ENCODE measurements around the gene CXCL3. TPM values are rescaled to one million over a fixed set of nuclear protein-coding genes. Genes with fewer than 3 reads are reported as not detected.

The CXCL3 gene
- polyA plus RNA-seq, 2 donors, result 0.47 to 4.6 TPM

- no peak overlapping the region for H3K4me3 ChIP-seq (ENCODE audit: low read depth in 1 of 2, low read length in 2 of 2)
- no peak overlapping the region for H3K27ac ChIP-seq (ENCODE audit: low read depth in 2 of 2, low read length in 1 of 2)
Measured at GRCh38 chr4:74067586-74067985, 29.1 kb upstream of the CXCL3 start.

DNA sequence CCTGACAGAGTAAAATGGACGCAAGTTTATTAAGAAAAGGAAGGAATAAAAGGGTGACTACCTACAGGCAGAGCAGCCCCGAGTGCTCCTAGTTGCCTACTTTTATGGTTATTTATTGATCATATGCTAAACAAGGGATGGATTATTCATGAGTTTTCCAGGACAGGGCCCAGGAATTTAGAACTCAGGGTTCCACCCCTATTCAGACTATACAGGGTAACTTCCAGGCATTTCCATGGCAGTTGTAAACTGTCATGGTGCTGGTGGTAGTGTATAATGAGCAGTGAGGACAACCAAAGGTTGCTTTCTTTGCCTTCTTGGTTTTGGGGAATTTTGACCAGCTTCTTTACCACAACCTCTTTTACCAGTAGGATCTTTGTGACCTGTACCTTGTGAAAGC lies 27.7 kb upstream of the CXCL3 start:
- H3K4me3 ChIP-seq (ENCODE audit: low read depth in 1 of 2, low read length in 2 of 2), result no peak overlapping the region
- H3K9me3 ChIP-seq (ENCODE audit: control insufficient read depth in 2 of 2, insufficient read depth in 1 of 2, low read depth in 1 of 2, low read length in 1 of 2), result no peaks in the 10 kb centered on the region
- H3K36me3 ChIP-seq (ENCODE audit: control insufficient read depth in 2 of 2, insufficient read depth in 2 of 2, low read length in 1 of 2), result no peaks in the 10 kb centered on the region
- H3K27me3 ChIP-seq (ENCODE audit: control insufficient read depth in 1 of 2, insufficient read depth in 2 of 2, low read length in 2 of 2), result no peaks in the 10 kb centered on the region
- no peak overlapping the region for H3K27ac ChIP-seq (ENCODE audit: low read depth in 2 of 2, low read length in 1 of 2)
- H3K4me1 ChIP-seq (ENCODE audit: control insufficient read depth in 2 of 2, insufficient read depth in 2 of 2, low read length in 1 of 2), result no peaks in the 10 kb centered on the region
- 86 to 94% methylated on average over 2 of the region's 2 CpGs for WGBS, 2 donors

More at GRCh38 chr4:74067586-74067985, 29.1 kb upstream of the CXCL3 start:
- Histone ChIP-seq H3K9me3 (ENCODE audit: control insufficient read depth in 2 of 2, insufficient read depth in 1 of 2, low read depth in 1 of 2, low read length in 1 of 2) (no peaks in the 10 kb centered on the region), H3K4me1 (ENCODE audit: control insufficient read depth in 2 of 2, insufficient read depth in 2 of 2, low read length in 1 of 2) (no peaks in the 10 kb centered on the region), H3K36me3 (ENCODE audit: control insufficient read depth in 2 of 2, insufficient read depth in 2 of 2, low read length in 1 of 2) (no peaks in the 10 kb centered on the region), H3K27me3 (ENCODE audit: control insufficient read depth in 1 of 2, insufficient read depth in 2 of 2, low read length in 2 of 2) (no peaks in the 10 kb centered on the region)

GRCh38 chr4:74065115-74065642 lies 26.7 kb upstream of the CXCL3 start:
- no peaks in the 10 kb centered on the region for H3K27me3 ChIP-seq (ENCODE audit: control insufficient read depth in 1 of 2, insufficient read depth in 2 of 2, low read length in 2 of 2)
- WGBS, 2 donors, result 69 to 76% methylated on average over 6 of the region's 6 CpGs

GRCh38 chr4:74063859-74064258 lies 25.4 kb upstream of the CXCL3 start:
- no peaks in the 10 kb centered on the region for H3K27me3 ChIP-seq (ENCODE audit: control insufficient read depth in 1 of 2, insufficient read depth in 2 of 2, low read length in 2 of 2)
- 47 to 54% methylated on average over 1 of the region's 1 CpG for WGBS, 2 donors
- H3K4me1 ChIP-seq (ENCODE audit: control insufficient read depth in 2 of 2, insufficient read depth in 2 of 2, low read length in 1 of 2), result no peaks in the 10 kb centered on the region
- no peak overlapping the region for H3K4me3 ChIP-seq (ENCODE audit: low read depth in 1 of 2, low read length in 2 of 2)
- H3K9me3 ChIP-seq (ENCODE audit: control insufficient read depth in 2 of 2, insufficient read depth in 1 of 2, low read depth in 1 of 2, low read length in 1 of 2), result no peaks in the 10 kb centered on the region
- H3K27ac ChIP-seq (ENCODE audit: low read depth in 2 of 2, low read length in 1 of 2), result no peak overlapping the region
- no peaks in the 10 kb centered on the region for H3K36me3 ChIP-seq (ENCODE audit: control insufficient read depth in 2 of 2, insufficient read depth in 2 of 2, low read length in 1 of 2)

More at GRCh38 chr4:74065115-74065642, 26.7 kb upstream of the CXCL3 start:
- no peaks in the 10 kb centered on the region for H3K4me1 ChIP-seq (ENCODE audit: control insufficient read depth in 2 of 2, insufficient read depth in 2 of 2, low read length in 1 of 2)
- H3K9me3 ChIP-seq (ENCODE audit: control insufficient read depth in 2 of 2, insufficient read depth in 1 of 2, low read depth in 1 of 2, low read length in 1 of 2), result no peaks in the 10 kb centered on the region
- H3K36me3 ChIP-seq (ENCODE audit: control insufficient read depth in 2 of 2, insufficient read depth in 2 of 2, low read length in 1 of 2), result no peaks in the 10 kb centered on the region
- no peak overlapping the region for H3K4me3 ChIP-seq (ENCODE audit: low read depth in 1 of 2, low read length in 2 of 2)
- no peak overlapping the region for H3K27ac ChIP-seq (ENCODE audit: low read depth in 2 of 2, low read length in 1 of 2)

GRCh38 chr4:74062953-74063352 lies 24.5 kb upstream of the CXCL3 start:
- Histone ChIP-seq H3K27ac (ENCODE audit: low read depth in 2 of 2, low read length in 1 of 2) (no peak overlapping the region), H3K9me3 (ENCODE audit: control insufficient read depth in 2 of 2, insufficient read depth in 1 of 2, low read depth in 1 of 2, low read length in 1 of 2) (no peaks in the 10 kb centered on the region), H3K36me3 (ENCODE audit: control insufficient read depth in 2 of 2, insufficient read depth in 2 of 2, low read length in 1 of 2) (no peaks in the 10 kb centered on the region), H3K27me3 (ENCODE audit: control insufficient read depth in 1 of 2, insufficient read depth in 2 of 2, low read length in 2 of 2) (no peaks in the 10 kb centered on the region), H3K4me3 (ENCODE audit: low read depth in 1 of 2, low read length in 2 of 2) (no peak overlapping the region), H3K4me1 (ENCODE audit: control insufficient read depth in 2 of 2, insufficient read depth in 2 of 2, low read length in 1 of 2) (no peaks in the 10 kb centered on the region)

DNA sequence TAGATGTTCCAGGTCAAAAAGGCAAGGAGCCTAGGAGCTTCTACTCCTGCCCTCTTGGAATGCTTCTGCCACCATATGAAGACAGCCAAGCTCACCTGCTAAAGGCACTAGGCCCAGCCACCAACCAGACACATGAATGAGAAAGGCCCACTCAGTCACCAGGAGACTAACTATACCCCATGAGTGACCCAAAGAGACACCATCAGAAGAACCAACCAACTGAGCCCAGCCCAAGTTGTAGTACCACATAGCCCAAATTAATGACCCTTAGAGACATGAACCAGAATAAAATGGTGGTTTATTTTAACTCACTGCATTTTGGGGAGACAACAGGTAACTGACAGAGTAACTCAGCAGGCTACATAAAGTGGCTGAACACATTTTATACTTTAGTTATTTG lies 22.9 kb upstream of the CXCL3 start:
- Histone ChIP-seq H3K27ac (ENCODE audit: low read depth in 2 of 2, low read length in 1 of 2) (no peak overlapping the region), H3K9me3 (ENCODE audit: control insufficient read depth in 2 of 2, insufficient read depth in 1 of 2, low read depth in 1 of 2, low read length in 1 of 2) (no peaks in the 10 kb centered on the region), H3K4me3 (ENCODE audit: low read depth in 1 of 2, low read length in 2 of 2) (no peak overlapping the region), H3K27me3 (ENCODE audit: control insufficient read depth in 1 of 2, insufficient read depth in 2 of 2, low read length in 2 of 2) (no peaks in the 10 kb centered on the region), H3K36me3 (ENCODE audit: control insufficient read depth in 2 of 2, insufficient read depth in 2 of 2, low read length in 1 of 2) (no peaks in the 10 kb centered on the region), H3K4me1 (ENCODE audit: control insufficient read depth in 2 of 2, insufficient read depth in 2 of 2, low read length in 1 of 2) (no peaks in the 10 kb centered on the region)

DNA sequence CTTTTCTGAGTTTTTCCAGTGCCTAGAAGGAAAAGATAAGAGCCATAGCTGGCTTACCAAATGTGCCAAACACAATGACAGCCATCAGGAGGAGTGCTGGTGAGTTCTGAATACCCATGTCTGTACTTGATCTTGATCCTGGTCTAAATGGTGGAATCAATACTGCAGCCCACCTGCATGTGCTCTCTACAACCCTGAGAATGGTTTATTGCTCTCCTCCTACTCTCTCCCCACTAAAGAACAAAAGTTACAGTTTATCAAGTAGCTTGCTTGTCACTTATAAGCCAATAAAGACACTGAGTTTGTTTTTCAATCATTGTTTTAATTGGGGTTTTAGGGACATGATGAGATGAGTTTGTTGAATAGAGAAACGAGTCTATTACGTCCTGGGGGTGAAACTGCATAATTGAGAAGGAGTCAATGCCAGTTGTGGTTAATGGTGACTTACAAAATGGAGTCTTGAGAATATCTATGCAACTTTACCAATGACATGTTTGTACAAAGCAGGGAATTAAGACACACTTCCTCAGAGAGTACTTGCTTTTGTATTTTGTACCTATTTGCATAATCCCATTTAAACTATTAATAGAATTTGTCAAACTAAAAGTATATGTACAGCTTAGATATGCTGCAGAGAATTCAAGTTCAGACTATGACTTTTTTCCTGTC lies 20.8 kb upstream of the CXCL3 start:
- Histone ChIP-seq H3K4me1 (ENCODE audit: control insufficient read depth in 2 of 2, insufficient read depth in 2 of 2, low read length in 1 of 2) (no peaks in the 10 kb centered on the region), H3K9me3 (ENCODE audit: control insufficient read depth in 2 of 2, insufficient read depth in 1 of 2, low read depth in 1 of 2, low read length in 1 of 2) (no peaks in the 10 kb centered on the region), H3K4me3 (ENCODE audit: low read depth in 1 of 2, low read length in 2 of 2) (no peak overlapping the region), H3K36me3 (ENCODE audit: control insufficient read depth in 2 of 2, insufficient read depth in 2 of 2, low read length in 1 of 2) (no peaks in the 10 kb centered on the region), H3K27me3 (ENCODE audit: control insufficient read depth in 1 of 2, insufficient read depth in 2 of 2, low read length in 2 of 2) (no peaks in the 10 kb centered on the region), H3K27ac (ENCODE audit: low read depth in 2 of 2, low read length in 1 of 2) (no peak overlapping the region)
- WGBS, 2 donors, result 28 to 41% methylated on average over 2 of the region's 2 CpGs

DNA sequence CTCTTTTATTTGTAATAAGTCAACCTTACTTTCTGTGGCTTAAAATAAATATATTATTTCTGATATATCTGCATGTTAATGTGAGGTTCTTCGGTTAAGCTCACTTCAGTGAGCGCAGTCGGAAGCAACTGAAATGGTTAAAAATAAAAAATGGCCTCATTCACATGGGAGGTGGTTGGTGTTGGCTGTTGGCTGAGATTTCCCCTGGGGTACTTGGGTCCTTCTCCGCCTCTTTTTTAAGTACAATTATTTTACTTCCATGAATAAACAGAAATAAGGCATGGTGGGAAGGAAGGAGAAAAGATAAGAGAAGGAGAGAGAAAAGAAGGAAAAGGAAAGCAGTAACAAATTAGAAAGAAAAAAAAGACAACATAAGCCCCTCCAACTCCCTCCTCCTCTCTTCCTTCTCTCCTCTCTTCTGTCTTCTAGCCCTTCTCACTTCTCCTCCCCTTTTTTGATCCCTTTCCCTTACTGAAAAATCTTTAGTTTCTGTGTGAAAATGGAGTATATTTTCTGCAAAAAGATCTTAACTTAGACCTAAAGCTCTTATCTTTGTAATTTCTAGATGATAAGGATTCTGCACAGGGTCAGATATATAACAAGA lies 19.7 kb upstream of the CXCL3 start:
- WGBS, 2 donors, result 94% methylated on average over 4 of the region's 4 CpGs
- Histone ChIP-seq H3K27ac (ENCODE audit: low read depth in 2 of 2, low read length in 1 of 2) (no peak overlapping the region), H3K9me3 (ENCODE audit: control insufficient read depth in 2 of 2, insufficient read depth in 1 of 2, low read depth in 1 of 2, low read length in 1 of 2) (no peaks in the 10 kb centered on the region), H3K36me3 (ENCODE audit: control insufficient read depth in 2 of 2, insufficient read depth in 2 of 2, low read length in 1 of 2) (no peaks in the 10 kb centered on the region), H3K27me3 (ENCODE audit: control insufficient read depth in 1 of 2, insufficient read depth in 2 of 2, low read length in 2 of 2) (no peaks in the 10 kb centered on the region), H3K4me1 (ENCODE audit: control insufficient read depth in 2 of 2, insufficient read depth in 2 of 2, low read length in 1 of 2) (no peaks in the 10 kb centered on the region), H3K4me3 (ENCODE audit: low read depth in 1 of 2, low read length in 2 of 2) (no peak overlapping the region)

- no peaks in the 10 kb centered on the region for H3K9me3 ChIP-seq (ENCODE audit: control insufficient read depth in 2 of 2, insufficient read depth in 1 of 2, low read depth in 1 of 2, low read length in 1 of 2)
- H3K27me3 ChIP-seq (ENCODE audit: control insufficient read depth in 1 of 2, insufficient read depth in 2 of 2, low read length in 2 of 2), result no peaks in the 10 kb centered on the region
- H3K27ac ChIP-seq (ENCODE audit: low read depth in 2 of 2, low read length in 1 of 2), result no peak overlapping the region
- H3K36me3 ChIP-seq (ENCODE audit: control insufficient read depth in 2 of 2, insufficient read depth in 2 of 2, low read length in 1 of 2), result no peaks in the 10 kb centered on the region
- 35 to 51% methylated on average over 1 of the region's 1 CpG for WGBS, 2 donors
- H3K4me3 ChIP-seq (ENCODE audit: low read depth in 1 of 2, low read length in 2 of 2), result no peak overlapping the region
- no peaks in the 10 kb centered on the region for H3K4me1 ChIP-seq (ENCODE audit: control insufficient read depth in 2 of 2, insufficient read depth in 2 of 2, low read length in 1 of 2)
Measured at GRCh38 chr4:74057588-74057987, 19.1 kb upstream of the CXCL3 start.
